Measurements from ENCODE around the gene GRWD1. TPM values are rescaled to one million over a fixed set of nuclear protein-coding genes. Genes with fewer than 3 reads are reported as not detected.

The GRWD1 gene
- total RNA-seq, 1 donor from 2014 or later, result 71.4 TPM

DNA sequence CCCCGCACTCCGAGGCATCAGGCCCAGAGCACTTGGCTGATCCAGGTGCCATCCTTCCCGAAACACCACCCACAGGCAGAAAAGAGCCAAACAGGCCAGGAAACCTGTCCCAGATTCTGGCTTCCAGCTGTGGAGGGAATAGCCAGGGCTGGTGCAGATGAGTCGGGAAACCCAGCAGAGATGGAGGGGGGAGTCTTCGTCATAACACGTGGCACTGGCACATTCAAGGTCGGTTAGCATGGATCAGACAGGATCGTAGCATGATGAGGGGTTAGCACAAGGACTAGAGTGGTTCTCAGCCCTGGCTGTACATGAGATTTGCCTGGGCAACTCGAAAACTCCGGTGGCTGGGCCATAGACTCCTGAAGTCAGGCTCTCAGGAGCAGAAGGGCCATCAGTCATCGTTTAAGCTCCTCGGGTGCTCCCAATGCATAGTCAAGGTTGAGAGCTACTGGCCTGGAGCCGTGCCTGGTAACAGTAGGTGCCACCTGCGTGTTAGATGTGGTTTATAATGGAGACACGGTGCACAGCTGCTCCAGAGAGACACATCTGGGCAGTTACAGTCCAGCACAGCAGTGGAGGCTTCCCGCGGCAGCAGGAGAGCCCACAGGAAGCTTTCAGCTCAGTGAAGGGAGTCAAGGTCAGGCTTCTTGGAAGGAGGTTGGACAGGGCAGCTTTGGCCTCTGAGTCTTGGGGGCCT, 29.7 kb downstream of the GRWD1 start:
- H3K9me3 Mint-ChIP-seq, result no peaks in the 10 kb centered on the region
- ChIA-PET CTCF (interaction anchor here (1.8 kb wide), 1 partner anchor 14 kb away, joined by 4 read pairs; no protein-coding TSS in a partner anchor), POLR2A (no interaction called here)
- H3K27ac Mint-ChIP-seq, result peak overlapping the region; percentile 50
- H3K36me3 Mint-ChIP-seq (ENCODE audit: low read depth), result peaks cover 73% of the 10 kb centered on the region
- intact Hi-C loops (cut with micrococcal nuclease), result no loop called here
- H3K4me3 Mint-ChIP-seq, result no peak overlapping the region
- TF ChIP-seq CTCF (IDR thresholded peaks at IDR 0.05), result no peak
- H3K27me3 Mint-ChIP-seq, result no peaks in the 10 kb centered on the region
- ATAC-seq (ENCODE audit: low read depth), result no peak
- DNase-seq, result no peak
- peaks cover 10% of the 10 kb centered on the region for H3K4me1 Mint-ChIP-seq

DNA sequence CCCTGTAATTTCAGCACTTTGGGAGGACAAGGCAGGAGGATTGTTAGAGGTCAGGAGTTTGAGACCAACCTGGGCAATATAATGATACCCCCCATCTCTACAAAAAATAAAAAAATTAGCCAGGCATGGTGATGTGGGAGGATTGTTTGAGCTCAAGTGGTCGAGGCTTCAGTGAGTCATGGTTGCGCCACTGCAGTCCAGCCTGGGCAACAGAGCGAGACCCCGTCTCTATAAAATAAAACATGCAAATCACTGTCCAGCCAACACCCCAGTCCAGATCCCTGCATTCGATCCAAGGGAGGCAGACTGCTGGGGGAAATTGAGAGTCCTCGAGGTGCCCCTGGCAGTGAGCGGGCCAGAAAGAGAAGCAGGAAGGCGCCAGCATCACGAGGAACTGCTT, 30.4 kb downstream of the GRWD1 start:
- ATAC-seq (ENCODE audit: low read depth) (no peak), DNase-seq (no peak)
- ChIA-PET POLR2A (no interaction called here), CTCF (interaction anchor here (1.8 kb wide), 1 partner anchor 13 kb away, joined by 4 read pairs; no protein-coding TSS in a partner anchor)
- Mint-ChIP-seq H3K4me1 (peaks cover 12% of the 10 kb centered on the region), H3K27ac (no peak overlapping the region), H3K36me3 (ENCODE audit: low read depth) (peaks cover 67% of the 10 kb centered on the region), H3K27me3 (no peaks in the 10 kb centered on the region), H3K9me3 (no peaks in the 10 kb centered on the region), H3K4me3 (no peak overlapping the region)
- no peak for TF ChIP-seq CTCF (IDR thresholded peaks at IDR 0.05)
- intact Hi-C loops (cut with micrococcal nuclease), result no loop called here

- DNase-seq, result no peak
- peaks cover 59% of the 10 kb centered on the region for H3K36me3 Mint-ChIP-seq (ENCODE audit: low read depth)
- no peak overlapping the region for H3K4me3 Mint-ChIP-seq
- no peaks in the 10 kb centered on the region for H3K9me3 Mint-ChIP-seq
- ATAC-seq (ENCODE audit: low read depth), result no peak
- H3K4me1 Mint-ChIP-seq, result peaks cover 11% of the 10 kb centered on the region
- no peak for TF ChIP-seq CTCF (IDR thresholded peaks at IDR 0.05)
- ChIA-PET POLR2A (no interaction called here), CTCF (interaction anchor here (1.8 kb wide), 1 partner anchor 12 kb away, joined by 4 read pairs; no protein-coding TSS in a partner anchor)
- intact Hi-C loops (cut with micrococcal nuclease), result no loop called here
- peaks cover 1% of the 10 kb centered on the region for H3K27me3 Mint-ChIP-seq
- no peak overlapping the region for H3K27ac Mint-ChIP-seq
Measured at GRCh38 chr19:48477067-48477685, 31.4 kb downstream of the GRWD1 start.

DNA sequence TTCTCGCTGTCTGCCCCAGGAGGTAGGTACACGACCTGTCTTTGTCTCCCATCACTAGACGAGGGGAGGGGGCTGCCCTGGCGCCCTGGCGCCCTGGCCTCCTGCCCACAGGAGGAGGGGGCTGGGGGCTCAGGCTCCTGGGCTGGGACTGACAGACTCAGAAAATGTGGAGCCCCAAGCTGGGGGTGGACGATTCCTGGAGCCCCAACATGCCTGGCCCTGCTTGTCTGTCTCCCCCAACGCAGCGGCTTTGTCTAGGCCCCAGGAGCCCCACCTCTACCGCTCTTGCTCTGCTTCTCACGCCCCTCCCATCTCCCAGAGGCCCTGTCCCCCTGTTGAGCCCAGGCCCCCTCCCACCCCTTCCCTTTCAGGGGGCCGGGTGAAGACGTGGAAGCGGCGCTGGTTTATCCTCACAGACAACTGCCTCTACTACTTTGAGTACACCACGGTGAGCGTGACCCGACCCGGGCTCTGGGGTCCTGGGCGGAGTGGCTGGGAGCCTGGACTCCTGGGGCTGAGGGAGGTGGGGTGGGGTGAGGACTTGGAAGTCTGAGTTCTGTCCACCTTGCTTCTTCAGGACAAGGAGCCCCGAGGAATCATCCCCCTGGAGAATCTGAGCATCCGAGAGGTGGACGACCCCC, 32.0 kb downstream of the GRWD1 start:
- Mint-ChIP-seq H3K4me3 (no peak overlapping the region), H3K27me3 (peaks cover 1% of the 10 kb centered on the region), H3K9me3 (no peaks in the 10 kb centered on the region), H3K4me1 (peaks cover 11% of the 10 kb centered on the region), H3K27ac (no peak overlapping the region), H3K36me3 (ENCODE audit: low read depth) (peaks cover 54% of the 10 kb centered on the region)
- DNase-seq, result no peak
- ChIA-PET POLR2A (no interaction called here), CTCF (interaction anchor here (1.8 kb wide), 1 partner anchor 12 kb away, joined by 4 read pairs; no protein-coding TSS in a partner anchor)
- ATAC-seq (ENCODE audit: low read depth), result no peak
- intact Hi-C loops (cut with micrococcal nuclease), result no loop called here
- no peak for TF ChIP-seq CTCF (IDR thresholded peaks at IDR 0.05)
